SK-N-SH (cell line): Measurements from ENCODE around the gene CEP112. TPM values are rescaled to one million over a fixed set of nuclear protein-coding genes. Genes with fewer than 3 reads are reported as not detected.

ENCODE experiments used
- CTCF ChIA-PET: fragments of 300-600, 350-600 bp; formaldehyde crosslinking; extraction: SDS; loops from one replicate; lab custom pipeline; 2021; lab: Yijun Ruan, JAX
- POLR2A ChIA-PET: fragments of 350-600 bp; sonication (Branson Sonifier 250); formaldehyde crosslinking; extraction: SDS; loops from one replicate; lab custom pipeline; 2020; ENCODE audit warnings: antibody characterized with exemption, inconsistent platforms; lab: Yijun Ruan, JAX
- DNase-seq: peaks from one replicate; pipeline ENCODE4 v3.0.0; 2012
- H2AFZ ChIP-seq: fragments of 200-600 bp; sonication (generic); 2 replicates; pipeline ENCODE4 v1.8.1; 2016; ENCODE audit warnings: antibody characterized with exemption, mild to moderate bottlenecking, low read depth
- H3F3A ChIP-seq: fragments of 200-600 bp; sonication (generic); replicated peaks from 2 replicates; pipeline ENCODE3; 2016; ENCODE audit warnings: antibody characterized with exemption, mild to moderate bottlenecking; ENCODE audit not compliant: insufficient read depth
- H3K27ac ChIP-seq, 2 experiments: fragments of 200-500 bp in 1 of 2; fragments of 200-600 bp in 1 of 2; sonication (Bioruptor generic) in 1 of 2; sonication (generic), shearing (Covaris generic) in 1 of 2; 2 replicates each; pipeline versions ENCODE4 v1.5.1 to v1.6.1; 2014 to 2016; ENCODE audit warnings: low read depth in 2 of 2, inconsistent platforms in 1 of 2, low read length in 1 of 2, mild to moderate bottlenecking in 1 of 2, mixed read lengths in 1 of 2
- H3K27me3 ChIP-seq: fragments of 200-600 bp; sonication (generic), shearing (Covaris generic); 2 replicates; pipeline ENCODE4 v1.6.1; 2016; ENCODE audit warnings: mixed run types; ENCODE audit not compliant: insufficient read depth
- H3K36me3 ChIP-seq, 2 experiments: fragments of 200-500 bp in 1 of 2; fragments of 200-600 bp in 1 of 2; sonication (Bioruptor generic) in 1 of 2; sonication (generic) in 1 of 2; replicated peaks in 1 of 2; 2 replicates each; pipeline versions ENCODE3 to v1.5.1; 2014 to 2016; ENCODE audit warnings: low read length in 1 of 2, mild to moderate bottlenecking in 1 of 2; ENCODE audit not compliant: insufficient read depth in 2 of 2, control insufficient read depth in 1 of 2
- H3K4me1 ChIP-seq, 2 experiments: fragments of 200-500 bp in 1 of 2; fragments of 200-600 bp in 1 of 2; sonication (Bioruptor generic) in 1 of 2; sonication (generic), shearing (Covaris generic) in 1 of 2; 2 replicates each; pipeline versions ENCODE4 v1.5.1 to v1.6.1; 2014 to 2016; ENCODE audit warnings: low read depth in 1 of 2, low read length in 1 of 2, mixed run types in 1 of 2; ENCODE audit not compliant: insufficient read depth in 2 of 2, control insufficient read depth in 1 of 2
- H3K4me2 ChIP-seq: fragments of 200-600 bp; sonication (generic), shearing (Covaris generic); 2 replicates; pipeline ENCODE4 v1.6.1; 2017; ENCODE audit warnings: mixed run types
- H3K4me3 ChIP-seq, 2 experiments: fragments of 200-500 bp in 1 of 2; fragments of 200-600 bp in 1 of 2; sonication (Bioruptor generic) in 1 of 2; sonication (generic), shearing (Covaris generic) in 1 of 2; 2 replicates each; pipeline versions ENCODE4 v1.5.1 to v1.8.1; 2014 to 2016; ENCODE audit warnings: low read depth in 2 of 2, inconsistent platforms in 1 of 2, low read length in 1 of 2, mild to moderate bottlenecking in 1 of 2, mixed read lengths in 1 of 2, moderate library complexity in 1 of 2
- H3K79me2 ChIP-seq: fragments of 200-600 bp; sonication (generic); 2 replicates; pipeline ENCODE4 v1.8.1; 2017; ENCODE audit warnings: mild to moderate bottlenecking; ENCODE audit not compliant: insufficient read depth
- H3K9ac ChIP-seq: fragments of 200-600 bp; sonication (generic); 2 replicates; pipeline ENCODE4 v1.6.1; 2017; ENCODE audit warnings: mixed run types
- H3K9me2 ChIP-seq: fragments of 200-600 bp; sonication (generic); 2 replicates; pipeline ENCODE4 v1.6.1; 2017; ENCODE audit warnings: mixed run types
- H3K9me3 ChIP-seq: fragments of 200-600 bp; sonication (generic); 2 replicates; pipeline ENCODE4 v1.6.1; 2017; ENCODE audit warnings: mixed run types, mild to moderate bottlenecking, moderate library complexity
- H4K20me1 ChIP-seq: fragments of 200-600 bp; sonication (generic); 2 replicates; pipeline ENCODE4 v1.6.1; 2017; ENCODE audit warnings: mild to moderate bottlenecking, mixed run types; ENCODE audit not compliant: insufficient read depth
- CHD2 ChIP-seq: fragments of 150-350 bp; IDR thresholded peaks from 2 replicates; pipeline ENCODE4 v1.6.1; 2018; ENCODE audit warnings: low read length; ENCODE audit not compliant: partially characterized antibody
- CTCF ChIP-seq: fragments of 200-600 bp; sonication (generic); IDR thresholded peaks from 2 replicates; pipeline ENCODE4 v1.6.1; 2017; ENCODE audit warnings: antibody characterized with exemption, mild to moderate bottlenecking, moderate library complexity
- ELF1 ChIP-seq: IDR thresholded peaks from 2 replicates; pipeline ENCODE4 v1.4.0; 2012
- GATA2 ChIP-seq: sonication (generic); formaldehyde crosslinking; IDR thresholded peaks from 2 replicates; pipeline ENCODE4 v1.5.0; 2020; ENCODE audit warnings: mild to moderate bottlenecking, missing genetic modification reagents
- MXI1 ChIP-seq: IDR thresholded peaks from 2 replicates; pipeline ENCODE4 v1.6.1; 2012; ENCODE audit warnings: mild to moderate bottlenecking, low read depth, low read length, improper control_type of control experiment
- NFIC ChIP-seq: IDR thresholded peaks from 2 replicates; pipeline ENCODE4 v1.4.0; 2012; ENCODE audit warnings: borderline replicate concordance
- NRF1 ChIP-seq: IDR thresholded peaks from 2 replicates; pipeline ENCODE4 v1.6.1; 2012; ENCODE audit warnings: low read depth, mild to moderate bottlenecking, low read length
- RAD21 ChIP-seq: IDR thresholded peaks from 2 replicates; pipeline ENCODE4 v1.6.1; 2012; ENCODE audit warnings: mild to moderate bottlenecking, low read length
- REST ChIP-seq: IDR thresholded peaks from 2 replicates; pipeline ENCODE4 v1.6.1; 2012; ENCODE audit warnings: mild to moderate bottlenecking, low read depth, low read length, moderate library complexity
- RXRA ChIP-seq: IDR thresholded peaks from 2 replicates; pipeline ENCODE4 v1.4.0; 2012; ENCODE audit warnings: low read depth, mild to moderate bottlenecking, borderline replicate concordance
- SIN3A ChIP-seq: IDR thresholded peaks from 2 replicates; pipeline ENCODE4 v1.6.1; 2012; ENCODE audit warnings: low read depth, mild to moderate bottlenecking, low read length, moderate library complexity, borderline replicate concordance
- WGBS: methylation state at CpG from one replicate; pipeline ENCODE4 v1.1.6; 2017; ENCODE audit warnings: low lambda C conversion rate; 5-methylcytosine and 5-hydroxymethylcytosine counted together
- polyA plus RNA-seq, 3 experiments: library from polyadenylated mRNA; depleted of rRNA; stranded (reverse); fragments of >200 nt; gene quantifications; 2 replicates each; pipeline ENCODE4 v1.2.3, GENCODE V29; 2012
- TF ChIP-seq, protein P1 (sequence below): fragments of 150-350 bp; IDR thresholded peaks from 2 replicates; pipeline ENCODE4 v1.6.1; 2016; ENCODE audit warnings: mild to moderate bottlenecking, low read depth, low read length
- TF ChIP-seq, protein P2 (sequence below): IDR thresholded peaks from 2 replicates; pipeline ENCODE4 v1.4.0; 2012; ENCODE audit warnings: low read depth
- TF ChIP-seq, protein P3 (sequence below): IDR thresholded peaks from 2 replicates; pipeline ENCODE4 v1.4.0; 2012; ENCODE audit warnings: low read depth, borderline replicate concordance

Gene CEP112
- polyA plus RNA-seq, 1 of the 3 experiments (the other 2 are of a cell fraction), result 7.9 TPM

DNA sequence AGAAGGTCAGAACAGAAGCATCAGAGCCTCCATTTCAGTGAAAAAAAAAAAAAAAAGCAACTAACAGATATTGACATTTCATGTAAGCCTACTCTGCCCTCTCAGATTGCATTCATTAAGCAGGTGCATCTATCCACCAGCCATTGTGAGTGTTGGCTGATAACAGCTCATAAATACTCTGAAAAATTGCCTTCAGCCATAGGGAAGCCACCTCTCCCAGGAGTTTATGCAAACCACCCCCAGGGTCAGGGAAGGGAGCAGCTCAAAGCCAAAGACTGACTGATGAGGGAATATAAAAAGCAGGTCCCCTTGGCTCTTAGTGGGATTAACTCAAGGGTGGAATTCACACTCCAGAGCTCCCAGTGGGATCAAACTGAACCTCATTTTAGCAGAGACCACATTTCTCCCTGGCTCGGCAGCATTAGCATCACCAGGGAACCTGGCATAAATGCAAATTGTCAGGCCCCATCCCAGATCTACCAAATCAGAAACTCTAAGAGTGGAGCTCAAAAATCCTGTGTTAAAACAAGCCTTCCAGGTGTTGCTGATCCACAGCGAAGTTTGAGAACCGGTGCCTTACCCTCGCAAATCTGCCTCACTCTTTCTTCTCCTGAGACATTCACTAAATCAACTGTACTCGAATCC lies 23.1 kb upstream of the CEP112 start:
- Histone ChIP-seq H3K4me3 (no peak overlapping the region), H3K9me3 (no peaks in the 10 kb centered on the region), H3F3A (no peaks in the 10 kb centered on the region), H3K4me1 (no peaks in the 10 kb centered on the region), H3K9me2 (no peaks in the 10 kb centered on the region), H3K27me3 (peaks cover 2% of the 10 kb centered on the region; the same call in 1 of the 2 replicates), H3K27ac (no peak overlapping the region), H3K36me3 (no peaks in the 10 kb centered on the region), H3K4me2 (no peak overlapping the region), H2AFZ (no peak overlapping the region), H3K79me2 (no peaks in the 10 kb centered on the region), H3K9ac (no peak overlapping the region), H4K20me1 (no peaks in the 10 kb centered on the region)
- ChIA-PET CTCF (interaction anchor here (4.9 kb wide), 1 partner anchor 14 kb away, joined by 35 read pairs; no protein-coding TSS in a partner anchor), POLR2A (no interaction called here)
- WGBS, result 83% methylated on average over 5 of the region's 5 CpGs
- no peak for DNase-seq
- TF ChIP-seq NRF1 (no peak), RXRA (no peak), CTCF (no peak), SIN3A (no peak), MXI1 (no peak), GATA2 (no peak), ELF1 (no peak), NFIC (no peak), RAD21 (no peak), REST (no peak), CHD2 (no peak)
- TF ChIP-seq, protein P1, sequence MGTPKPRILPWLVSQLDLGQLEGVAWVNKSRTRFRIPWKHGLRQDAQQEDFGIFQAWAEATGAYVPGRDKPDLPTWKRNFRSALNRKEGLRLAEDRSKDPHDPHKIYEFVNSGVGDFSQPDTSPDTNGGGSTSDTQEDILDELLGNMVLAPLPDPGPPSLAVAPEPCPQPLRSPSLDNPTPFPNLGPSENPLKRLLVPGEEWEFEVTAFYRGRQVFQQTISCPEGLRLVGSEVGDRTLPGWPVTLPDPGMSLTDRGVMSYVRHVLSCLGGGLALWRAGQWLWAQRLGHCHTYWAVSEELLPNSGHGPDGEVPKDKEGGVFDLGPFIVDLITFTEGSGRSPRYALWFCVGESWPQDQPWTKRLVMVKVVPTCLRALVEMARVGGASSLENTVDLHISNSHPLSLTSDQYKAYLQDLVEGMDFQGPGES, result no peak
- TF ChIP-seq, protein P2, sequence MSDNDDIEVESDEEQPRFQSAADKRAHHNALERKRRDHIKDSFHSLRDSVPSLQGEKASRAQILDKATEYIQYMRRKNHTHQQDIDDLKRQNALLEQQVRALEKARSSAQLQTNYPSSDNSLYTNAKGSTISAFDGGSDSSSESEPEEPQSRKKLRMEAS, result no peak
- TF ChIP-seq, protein P3, sequence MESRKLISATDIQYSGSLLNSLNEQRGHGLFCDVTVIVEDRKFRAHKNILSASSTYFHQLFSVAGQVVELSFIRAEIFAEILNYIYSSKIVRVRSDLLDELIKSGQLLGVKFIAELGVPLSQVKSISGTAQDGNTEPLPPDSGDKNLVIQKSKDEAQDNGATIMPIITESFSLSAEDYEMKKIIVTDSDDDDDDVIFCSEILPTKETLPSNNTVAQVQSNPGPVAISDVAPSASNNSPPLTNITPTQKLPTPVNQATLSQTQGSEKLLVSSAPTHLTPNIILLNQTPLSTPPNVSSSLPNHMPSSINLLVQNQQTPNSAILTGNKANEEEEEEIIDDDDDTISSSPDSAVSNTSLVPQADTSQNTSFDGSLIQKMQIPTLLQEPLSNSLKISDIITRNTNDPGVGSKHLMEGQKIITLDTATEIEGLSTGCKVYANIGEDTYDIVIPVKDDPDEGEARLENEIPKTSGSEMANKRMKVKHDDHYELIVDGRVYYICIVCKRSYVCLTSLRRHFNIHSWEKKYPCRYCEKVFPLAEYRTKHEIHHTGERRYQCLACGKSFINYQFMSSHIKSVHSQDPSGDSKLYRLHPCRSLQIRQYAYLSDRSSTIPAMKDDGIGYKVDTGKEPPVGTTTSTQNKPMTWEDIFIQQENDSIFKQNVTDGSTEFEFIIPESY, result no peak
